NCI-H1694 treated with DMSO at 0.1 percent for 48 hours (cell line): ENCODE measurements around the gene ANKH.

Experiments used
- DNase-seq: peaks from one replicate; lab custom pipeline; 2025; lab: John Stamatoyannopoulos, UW

The ANKH gene

GRCh38 chr5:14684757-14685156 is 186.8 kb downstream of the ANKH start:
- DNase-seq: no peak

DNA sequence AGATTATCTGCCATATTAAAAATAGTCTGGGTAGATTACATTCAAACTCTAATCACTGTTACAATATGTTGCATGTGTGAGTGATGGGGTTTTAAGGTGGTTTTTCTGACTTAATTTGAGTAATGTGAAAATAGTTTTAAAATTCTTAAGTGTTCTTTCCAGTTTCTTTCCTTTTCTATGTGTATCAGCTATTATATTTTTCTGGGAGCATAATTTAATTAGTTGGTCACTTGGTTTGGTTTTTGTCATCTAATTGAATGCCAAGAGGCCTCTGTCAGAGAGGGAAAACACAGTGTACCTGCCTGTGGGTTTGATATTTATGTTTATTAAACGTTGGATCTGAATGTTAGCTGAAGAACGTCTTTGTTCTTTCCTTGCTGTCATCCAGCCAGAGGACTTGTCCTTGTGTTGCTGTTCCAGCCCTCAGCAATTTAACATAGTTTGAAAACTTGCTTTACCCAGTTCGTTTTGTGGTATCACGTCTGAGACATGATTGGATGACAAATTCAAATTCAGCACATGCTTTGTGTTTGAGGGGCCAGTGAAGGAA is 187.6 kb downstream of the ANKH start:
- no peak for DNase-seq

DNA sequence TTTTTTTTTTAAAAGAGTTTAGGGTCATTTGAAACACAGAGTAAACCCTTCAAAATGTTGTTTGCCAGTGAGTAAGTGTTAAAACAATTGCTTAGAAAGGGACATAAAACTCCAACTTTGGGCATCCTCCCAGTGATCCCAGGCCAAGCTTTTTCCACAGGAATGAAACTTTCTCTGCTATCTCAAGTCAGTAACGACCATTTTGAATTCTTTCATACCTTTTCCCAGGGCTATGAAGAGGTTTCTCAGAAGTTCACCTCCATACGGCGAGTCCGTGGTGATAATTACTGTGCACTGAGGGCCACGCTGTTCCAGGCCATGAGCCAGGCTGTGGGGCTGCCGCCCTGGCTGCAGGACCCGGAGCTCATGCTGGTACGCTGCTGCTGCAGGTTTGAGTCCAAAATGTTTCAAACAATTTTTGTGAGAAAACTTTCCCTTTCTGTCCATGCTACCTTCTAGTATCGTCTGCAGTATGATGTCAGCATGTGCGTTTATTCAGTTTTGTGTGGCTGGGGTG is 190.3 kb downstream of the ANKH start:
- DNase-seq: no peak

- DNase-seq: no peak
Measured at GRCh38 chr5:14679595-14679994, 192.0 kb downstream of the ANKH start.

- DNase-seq: no peak
Measured at GRCh38 chr5:14678773-14679334, 192.7 kb downstream of the ANKH start.

GRCh38 chr5:14676320-14676719 is 195.3 kb downstream of the ANKH start:
- DNase-seq: no peak

- no peak for DNase-seq
Measured at GRCh38 chr5:14675865-14676300, 195.7 kb downstream of the ANKH start.

DNA sequence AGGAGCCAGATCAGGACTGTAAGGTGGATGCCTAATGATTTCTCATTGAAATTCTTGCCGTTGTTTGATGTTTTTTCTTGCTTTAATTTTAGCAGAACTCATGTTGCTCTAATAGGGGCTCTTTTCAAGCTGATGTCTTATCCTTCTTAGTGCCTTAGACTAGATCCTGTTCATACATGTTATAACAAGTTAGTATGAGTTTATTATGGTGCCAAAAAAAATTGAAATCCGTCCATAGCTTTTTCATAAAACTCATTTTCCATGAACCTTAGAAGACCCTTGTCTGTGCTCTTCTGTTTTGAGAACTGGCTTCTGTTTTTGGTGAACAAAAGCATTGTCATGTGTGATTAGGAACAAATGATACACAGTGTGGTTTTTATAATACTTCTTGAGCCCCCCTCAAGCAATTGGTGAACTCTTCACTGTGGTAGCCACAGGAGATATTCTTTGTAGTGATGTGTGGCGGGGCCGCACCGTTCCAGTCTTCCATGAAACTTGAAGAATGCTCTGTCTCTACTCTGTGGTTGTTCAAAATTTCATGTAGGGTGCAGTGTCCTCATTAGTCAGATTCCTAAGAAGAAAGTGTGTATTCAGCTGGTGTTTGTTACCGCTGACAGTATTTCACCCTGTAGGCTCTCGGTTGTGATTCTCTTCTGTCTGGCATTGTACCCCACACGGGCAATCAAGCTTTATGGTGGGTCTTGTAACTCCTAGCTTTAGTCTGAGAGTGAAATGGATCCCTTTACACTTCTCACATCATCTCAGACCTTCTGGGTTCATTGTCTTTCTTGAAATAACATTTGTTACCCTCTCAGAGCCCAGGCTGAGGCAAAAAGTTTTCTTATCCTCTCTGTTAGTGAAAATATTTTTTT is 196.4 kb downstream of the ANKH start:
- no peak for DNase-seq

DNA sequence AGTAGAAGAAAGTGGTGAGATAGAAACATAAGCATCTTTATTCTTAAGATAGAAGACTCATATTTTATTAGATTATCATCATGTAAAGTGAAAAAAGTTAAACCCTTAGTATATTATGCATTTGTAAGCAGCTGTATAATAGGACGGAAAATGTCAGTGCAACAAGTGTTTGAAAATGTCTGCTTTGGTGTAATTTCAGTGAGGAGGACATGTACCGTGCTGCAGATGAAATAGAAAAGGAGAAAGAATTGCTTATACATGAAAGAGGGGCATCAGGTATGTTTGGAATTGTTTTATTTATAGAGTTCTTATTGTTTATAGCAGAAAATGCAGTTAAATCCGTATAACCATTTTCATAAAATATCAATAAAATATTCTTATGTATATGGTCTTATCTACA is 198.1 kb downstream of the ANKH start:
- no peak for DNase-seq

GRCh38 chr5:14672484-14673394 is 198.8 kb downstream of the ANKH start:
- no peak for DNase-seq

DNA sequence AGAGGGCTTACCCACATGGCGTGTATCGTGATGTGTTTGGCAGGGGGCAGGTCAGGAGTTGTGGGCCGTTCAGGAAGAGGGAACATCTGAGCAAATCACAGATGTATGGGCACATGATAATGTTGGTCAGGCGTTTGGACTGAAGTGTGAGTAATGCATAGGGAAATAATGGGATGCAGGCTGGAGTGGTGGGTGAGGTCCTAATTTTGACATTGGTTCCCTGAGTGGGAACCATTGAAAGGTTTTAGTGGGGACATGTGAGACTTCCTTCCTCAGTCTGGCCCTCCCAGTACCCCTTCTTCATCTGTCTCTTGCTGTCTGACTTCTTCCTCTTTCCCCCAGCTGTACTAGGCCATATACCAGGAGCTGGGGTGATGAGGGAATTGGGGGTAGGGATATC is 199.5 kb downstream of the ANKH start:
- DNase-seq: no peak

GRCh38 chr5:14671414-14671813 is 200.2 kb downstream of the ANKH start:
- no peak for DNase-seq

- DNase-seq: no peak
Measured at GRCh38 chr5:14669975-14670374, 201.6 kb downstream of the ANKH start.

GRCh38 chr5:14669415-14669814 is 202.2 kb downstream of the ANKH start:
- no peak for DNase-seq

DNA sequence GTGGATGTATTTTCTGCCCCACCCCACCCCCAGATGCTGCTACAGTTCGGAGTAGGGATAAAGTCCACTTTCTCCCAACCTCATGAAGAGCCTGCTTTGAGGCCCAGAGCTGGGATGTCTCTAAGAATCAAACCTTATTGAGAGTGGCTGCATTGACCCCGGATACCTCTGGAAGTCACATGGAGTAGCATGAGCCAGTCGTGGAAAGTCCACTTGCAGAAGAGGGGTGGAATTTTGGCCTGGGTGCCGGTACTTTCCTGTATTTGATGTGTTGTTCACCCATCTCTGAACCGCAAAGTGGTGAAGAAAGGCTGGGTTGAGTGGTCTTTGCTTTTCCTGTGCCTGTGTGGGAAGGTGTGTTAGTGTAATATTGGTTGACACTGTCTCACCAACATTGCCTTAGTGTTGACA is 203.4 kb downstream of the ANKH start:
- no peak for DNase-seq

DNA sequence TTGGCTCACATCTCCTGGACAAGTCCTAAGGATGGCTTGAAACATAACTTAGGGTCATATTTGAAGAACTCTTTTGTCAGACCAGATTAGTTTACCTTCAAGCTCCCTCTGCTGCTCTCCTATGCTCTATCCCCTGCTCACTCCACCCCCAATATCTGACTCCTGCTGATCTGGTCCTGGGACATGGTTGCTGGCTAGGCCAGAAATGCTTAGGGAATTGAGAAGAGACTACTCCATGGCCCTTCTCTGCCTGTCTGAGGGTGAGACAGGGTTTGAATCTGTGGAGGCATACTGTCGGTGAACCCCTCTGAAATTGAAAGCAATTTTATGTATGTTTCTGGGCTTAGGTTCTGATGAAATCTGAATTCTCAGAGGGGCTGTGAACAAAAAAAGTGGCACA is 203.8 kb downstream of the ANKH start:
- DNase-seq: no peak

- no peak for DNase-seq
Measured at GRCh38 chr5:14667290-14667689, 204.3 kb downstream of the ANKH start.

DNA sequence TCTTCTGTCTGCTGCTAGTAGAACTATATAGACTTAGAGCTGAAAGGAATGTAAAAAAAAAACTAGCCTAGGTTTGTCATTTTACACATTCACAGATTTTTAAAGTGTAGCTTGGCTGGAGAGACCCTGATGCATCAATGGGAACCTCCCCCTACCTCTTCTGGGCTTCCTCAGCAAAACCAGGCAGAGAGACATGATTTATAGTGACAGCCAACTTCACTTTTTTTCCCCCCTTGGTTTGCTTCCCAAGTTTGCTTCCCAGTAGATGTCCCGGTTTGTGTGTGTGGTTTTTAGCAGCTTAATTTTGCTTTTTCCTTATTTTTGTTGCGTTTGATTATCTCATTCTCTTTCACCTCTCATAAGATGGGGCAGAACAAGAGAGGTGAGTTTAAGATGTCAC is 205.2 kb downstream of the ANKH start:
- no peak for DNase-seq

DNA sequence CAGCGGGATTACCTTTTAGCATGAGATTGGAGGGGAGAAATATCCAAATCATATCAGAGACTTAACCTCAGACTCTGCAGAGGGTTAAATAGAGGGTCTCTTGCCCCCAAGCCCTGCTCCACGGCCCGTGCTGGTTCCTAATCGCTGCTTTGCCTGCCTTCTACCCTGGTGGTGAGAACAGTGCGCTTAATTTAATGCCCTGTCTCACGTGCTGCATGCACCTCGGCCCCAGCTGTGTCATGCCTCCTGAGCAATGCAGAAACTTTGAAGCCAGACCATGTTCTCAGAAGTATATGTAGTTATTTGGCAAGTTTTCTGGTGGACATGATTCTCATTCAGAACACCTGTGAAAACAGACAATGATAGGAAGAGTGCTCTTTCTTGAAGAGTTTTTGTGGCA is 205.6 kb downstream of the ANKH start:
- no peak for DNase-seq

DNA sequence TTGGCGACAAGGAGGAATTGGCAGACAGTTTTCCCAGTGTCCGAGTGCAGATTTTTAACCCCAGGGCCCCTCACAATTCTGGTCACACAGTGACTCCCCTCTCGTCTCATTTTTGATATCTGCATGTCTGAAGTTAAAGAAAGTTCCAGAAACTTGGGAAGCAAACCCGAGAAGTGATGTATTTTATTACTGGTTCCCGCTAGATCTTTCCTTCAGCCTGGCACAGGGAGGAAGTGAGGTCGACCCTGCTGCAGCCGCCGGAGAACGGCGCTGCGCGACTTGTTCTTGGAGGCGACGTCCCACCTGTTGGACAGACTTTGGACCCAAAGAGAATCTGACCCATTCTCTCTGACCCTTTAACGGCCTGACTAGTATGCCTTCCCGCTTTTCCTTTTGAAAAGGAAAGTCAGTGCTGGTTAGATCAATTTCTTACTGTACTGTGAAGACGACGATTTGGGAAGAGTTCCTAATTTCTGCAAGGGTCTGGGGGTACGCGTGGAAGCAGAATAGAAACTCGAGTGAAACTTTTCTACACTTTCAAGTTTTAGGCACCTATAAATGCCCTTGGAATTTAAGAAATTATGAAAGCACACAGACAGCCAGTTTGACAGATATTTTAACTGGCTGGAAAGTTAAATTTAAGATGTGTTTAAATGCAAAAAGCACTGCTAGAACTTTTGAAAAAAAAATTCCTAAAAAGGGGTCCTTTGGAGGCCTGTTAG is 206.3 kb downstream of the ANKH start:
- peak; percentile 15 for DNase-seq
